ENCODE results near the gene EEFSEC.

The EEFSEC gene, protein sequence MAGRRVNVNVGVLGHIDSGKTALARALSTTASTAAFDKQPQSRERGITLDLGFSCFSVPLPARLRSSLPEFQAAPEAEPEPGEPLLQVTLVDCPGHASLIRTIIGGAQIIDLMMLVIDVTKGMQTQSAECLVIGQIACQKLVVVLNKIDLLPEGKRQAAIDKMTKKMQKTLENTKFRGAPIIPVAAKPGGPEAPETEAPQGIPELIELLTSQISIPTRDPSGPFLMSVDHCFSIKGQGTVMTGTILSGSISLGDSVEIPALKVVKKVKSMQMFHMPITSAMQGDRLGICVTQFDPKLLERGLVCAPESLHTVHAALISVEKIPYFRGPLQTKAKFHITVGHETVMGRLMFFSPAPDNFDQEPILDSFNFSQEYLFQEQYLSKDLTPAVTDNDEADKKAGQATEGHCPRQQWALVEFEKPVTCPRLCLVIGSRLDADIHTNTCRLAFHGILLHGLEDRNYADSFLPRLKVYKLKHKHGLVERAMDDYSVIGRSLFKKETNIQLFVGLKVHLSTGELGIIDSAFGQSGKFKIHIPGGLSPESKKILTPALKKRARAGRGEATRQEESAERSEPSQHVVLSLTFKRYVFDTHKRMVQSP
- 12.2 to 17.0 (median 15.1) reads per million in 3 experiments for total RNA-seq

DNA sequence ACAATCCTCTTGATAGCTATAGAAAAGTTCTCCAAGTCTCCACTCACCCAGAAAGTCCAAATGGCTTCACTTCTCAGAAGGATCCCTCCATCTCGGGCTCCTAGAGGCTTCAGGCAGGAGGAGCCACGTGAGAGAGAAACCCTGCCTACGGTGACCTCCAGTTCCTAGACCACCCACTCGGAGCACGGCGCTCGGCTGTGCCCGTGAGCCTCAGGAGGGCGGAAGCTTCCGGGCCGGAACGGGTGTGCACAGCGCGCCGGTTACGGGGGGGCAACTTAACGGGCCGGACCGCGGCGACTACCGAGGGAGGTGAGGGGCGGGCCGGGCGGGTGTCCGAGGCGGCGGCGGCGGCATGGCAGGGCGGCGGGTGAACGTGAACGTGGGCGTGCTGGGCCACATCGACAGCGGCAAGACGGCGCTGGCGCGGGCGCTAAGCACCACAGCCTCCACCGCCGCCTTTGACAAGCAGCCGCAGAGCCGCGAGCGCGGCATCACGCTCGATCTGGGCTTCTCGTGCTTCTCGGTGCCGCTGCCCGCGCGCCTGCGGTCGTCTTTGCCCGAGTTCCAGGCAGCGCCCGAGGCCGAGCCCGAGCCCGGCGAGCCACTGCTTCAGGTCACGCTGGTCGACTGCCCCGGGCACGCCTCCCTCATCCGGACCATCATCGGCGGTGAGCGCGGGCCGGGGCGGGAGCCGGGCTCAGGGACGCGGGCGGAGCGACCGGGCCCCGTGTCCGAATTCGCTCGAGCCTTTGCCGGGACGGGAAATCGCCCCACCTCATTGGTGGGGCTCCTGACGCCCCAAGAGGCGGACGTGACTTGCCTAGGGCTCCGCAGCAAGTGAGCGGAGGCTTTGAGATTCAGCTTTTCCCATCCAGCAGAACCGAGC, at the start of gene EEFSEC:
Gene EEFSEC (plus strand): TSS at position 326 of the 886 bp plus-strand sequence. CDS start 27 bp downstream, at position 353.
- peak; percentile 78 for DNase-seq

DNA sequence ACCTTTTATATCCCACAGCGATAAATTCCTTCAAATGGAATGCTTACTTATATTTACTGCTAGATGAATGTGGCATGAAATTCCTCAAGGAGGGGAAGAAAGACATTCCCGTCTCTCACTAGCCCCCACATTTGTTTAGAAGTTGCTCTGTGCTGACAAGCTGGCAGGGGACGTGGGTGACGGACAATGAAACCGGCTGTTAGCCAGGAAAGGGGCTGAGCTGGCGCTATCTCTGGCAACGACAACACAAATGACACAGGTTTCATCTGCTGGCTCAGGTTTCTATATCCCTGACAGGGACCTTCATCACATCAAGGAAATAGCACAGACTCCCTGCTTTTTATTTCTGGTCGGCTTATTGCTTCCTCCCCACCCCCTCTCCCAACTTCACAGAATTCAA, 45.4 kb upstream of the EEFSEC start:
- no peak for DNase-seq

DNA sequence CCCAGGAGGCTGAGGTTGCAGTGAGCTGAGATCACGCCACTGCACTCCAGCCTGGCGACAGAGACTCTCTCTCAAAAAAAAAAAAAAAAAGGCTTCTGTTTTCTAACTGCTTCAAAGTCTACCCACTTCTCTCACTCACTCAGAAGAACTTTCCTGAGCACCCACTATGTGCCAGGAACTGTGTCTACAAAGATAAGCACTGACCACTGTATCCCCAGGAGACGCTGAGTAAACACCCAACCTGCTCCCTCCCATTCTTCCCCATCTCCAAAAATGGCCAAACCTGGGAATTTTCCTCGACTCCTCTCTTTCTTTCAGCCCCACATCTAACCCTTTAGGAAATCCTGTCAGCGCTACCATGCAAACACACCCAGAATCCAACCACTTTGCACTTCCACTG, 42.1 kb upstream of the EEFSEC start:
- DNase-seq: no peak

DNA sequence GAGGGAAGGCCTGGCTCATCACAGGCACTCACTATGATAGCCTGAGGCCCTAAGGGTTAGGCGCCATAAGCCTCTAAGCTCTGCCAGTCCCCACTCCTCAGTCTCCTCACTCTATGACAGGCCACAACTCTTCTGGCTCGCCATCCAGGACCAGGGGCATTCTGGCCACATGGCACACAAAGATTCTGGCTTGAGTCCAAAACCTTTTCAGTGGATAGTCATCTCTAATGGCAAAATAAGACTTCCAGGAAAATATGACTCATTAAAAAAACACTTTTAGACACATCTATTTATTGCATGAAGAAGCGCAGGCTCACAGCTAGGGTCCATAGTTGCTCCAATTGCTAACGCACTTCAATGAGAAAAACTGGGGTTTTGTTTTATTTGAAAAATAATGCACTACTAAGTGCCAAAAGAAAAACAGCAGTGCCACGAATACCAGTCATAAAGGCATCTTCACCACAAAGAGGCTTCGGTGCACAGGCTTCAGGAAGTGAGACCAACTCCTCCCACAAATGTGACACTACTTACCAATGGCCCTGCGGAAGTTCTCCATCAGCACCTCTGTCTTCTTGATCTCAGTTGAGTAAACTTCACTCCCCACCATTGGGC, 40.8 kb upstream of the EEFSEC start:
- peak; percentile 67 for DNase-seq

DNA sequence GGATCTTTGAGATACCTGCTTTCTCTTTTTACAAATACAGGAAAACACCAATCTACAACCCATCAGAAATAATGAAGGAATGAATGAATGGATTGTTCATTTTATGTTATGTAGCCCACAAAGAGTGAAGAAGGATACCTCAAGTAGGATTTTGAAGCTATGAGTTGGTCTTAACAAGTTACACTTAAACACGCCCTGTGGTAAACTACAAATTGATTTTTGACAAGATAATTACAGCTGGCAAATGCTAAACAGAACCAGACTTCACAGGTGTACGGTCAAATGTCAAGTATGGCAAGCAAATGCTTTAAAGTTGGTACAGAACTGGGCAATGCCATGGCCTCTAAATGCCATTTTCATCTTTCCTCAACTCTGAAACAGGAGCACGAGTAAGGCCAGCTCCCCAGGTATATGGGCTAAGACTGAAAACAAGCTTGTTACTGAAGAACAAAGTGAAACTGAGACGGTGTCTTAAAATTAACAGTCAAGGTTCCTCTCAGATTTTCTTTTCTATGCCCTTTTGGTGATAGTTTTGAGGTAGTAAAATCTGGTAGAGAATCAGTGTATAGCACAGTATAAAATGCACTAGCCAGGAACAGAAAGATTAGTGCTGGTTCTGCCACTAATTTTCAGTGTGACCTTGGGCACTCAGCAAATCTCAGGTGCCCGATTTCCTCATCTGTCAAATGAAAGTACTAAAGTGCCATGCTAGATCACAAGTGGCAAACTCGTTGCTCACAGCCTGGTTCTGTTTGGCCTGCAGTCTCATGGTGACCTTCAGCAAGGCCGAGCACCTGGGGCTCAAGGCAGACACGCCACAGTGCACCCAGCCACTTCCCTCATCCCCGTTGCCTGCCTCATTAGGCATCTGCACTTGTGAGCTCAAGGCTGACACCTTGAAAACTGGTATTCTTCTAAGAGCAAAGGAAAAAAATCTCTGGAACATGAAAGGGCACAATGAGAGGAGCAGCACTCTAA, 39.2 kb upstream of the EEFSEC start:
- DNase-seq: no peak

DNA sequence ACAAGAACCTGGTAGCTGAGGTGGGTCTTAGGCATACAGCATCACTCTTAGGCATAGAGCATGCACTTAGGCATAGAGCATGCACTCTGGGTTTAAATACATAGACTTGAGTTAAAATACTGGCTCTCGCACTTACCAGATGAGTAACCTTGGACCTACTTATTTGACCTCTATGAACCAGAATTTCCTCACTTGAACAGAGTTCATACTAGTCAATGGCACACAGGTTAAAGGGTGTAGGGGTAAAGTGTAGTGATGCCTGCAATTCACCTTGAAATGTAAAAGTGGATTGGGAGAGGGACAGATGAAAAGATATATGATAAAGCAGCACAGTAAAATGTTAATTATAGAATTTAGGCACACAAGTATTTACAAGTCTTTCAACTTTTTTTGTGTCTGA, 31.3 kb upstream of the EEFSEC start:
- DNase-seq: no peak

DNA sequence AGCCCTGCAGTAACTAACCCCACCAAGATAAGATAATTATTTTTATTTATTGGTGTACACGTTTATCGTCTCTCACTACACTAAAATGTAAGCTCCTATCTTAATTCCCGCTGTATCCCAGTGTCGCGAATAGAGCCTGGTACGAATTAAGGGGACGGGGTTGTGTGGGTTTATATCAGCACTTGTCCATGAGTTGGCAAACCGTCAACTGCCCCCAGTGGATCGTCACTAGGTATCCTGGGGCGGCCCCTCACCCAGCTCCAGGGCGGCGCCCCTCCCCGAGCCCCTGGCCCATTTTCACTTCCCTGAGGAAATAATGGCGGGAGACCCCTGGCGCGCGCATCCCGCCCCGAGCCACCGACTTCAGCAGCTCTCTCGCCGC, 30.1 kb upstream of the EEFSEC start:
- no peak for DNase-seq

DNA sequence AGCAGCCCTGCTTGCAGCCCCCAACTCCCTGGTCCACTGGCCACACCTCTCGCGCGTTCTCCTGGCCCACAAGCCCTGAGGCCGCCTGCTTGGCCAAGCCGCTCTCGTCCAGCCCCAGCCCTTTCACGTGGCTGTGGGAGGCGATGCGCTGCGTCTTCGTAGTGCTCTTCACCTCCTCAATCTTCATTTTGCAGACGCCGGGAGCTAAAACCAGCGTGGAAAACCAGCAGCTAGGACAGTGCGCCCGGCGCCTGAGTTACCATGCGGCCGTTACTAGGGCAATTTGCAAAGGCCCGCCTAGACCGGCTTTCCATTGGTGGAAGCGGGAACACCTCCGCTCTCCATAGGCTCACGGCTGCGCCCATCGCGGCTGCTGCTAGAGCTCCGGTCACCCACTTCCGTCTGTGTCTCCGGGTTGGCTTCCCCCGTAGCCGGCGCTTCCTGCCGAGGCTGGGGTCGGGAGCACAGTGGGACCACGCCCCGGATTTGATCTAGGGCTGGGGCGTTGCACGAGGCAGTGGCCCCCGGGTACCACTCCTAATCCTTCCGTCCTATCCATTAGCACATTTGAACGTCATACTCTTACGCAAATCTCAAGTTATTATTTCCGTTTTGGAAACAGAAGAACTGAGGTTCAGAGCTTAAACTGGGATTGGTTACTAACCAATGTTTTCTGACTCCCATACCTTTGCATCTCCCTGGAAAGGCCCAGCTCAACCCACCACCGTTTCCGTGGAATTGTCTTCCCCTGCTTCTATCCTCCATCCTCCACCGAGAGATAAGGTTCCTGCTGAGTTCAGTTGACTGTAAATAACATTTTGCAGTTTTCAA, 29.5 kb upstream of the EEFSEC start, which contains the start of gene RUVBL1:
Gene RUVBL1 (minus strand): TSS at position 275 of the 831 bp plus-strand sequence. CDS start 88 bp downstream, at position 187.
- DNase-seq: peak; percentile 99

DNA sequence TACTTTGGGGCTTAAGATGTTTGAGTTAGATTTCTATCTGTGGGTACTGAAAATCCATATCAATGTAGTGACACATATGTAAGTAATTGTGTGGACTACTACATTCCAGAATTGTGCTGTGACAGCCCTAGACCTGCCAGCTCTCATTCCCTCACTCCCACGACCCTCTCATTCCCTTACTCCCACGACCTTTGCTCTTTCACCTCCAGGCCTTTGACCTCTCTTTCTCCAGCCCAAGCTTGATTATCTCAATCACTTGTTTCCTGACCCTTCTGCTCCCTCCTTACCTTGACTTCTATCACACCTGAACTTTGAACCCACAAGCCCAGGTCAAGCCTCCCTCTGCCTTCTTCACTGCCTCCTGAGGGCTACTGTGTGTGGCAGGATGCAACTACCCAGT, 26.0 kb upstream of the EEFSEC start:
- no peak for DNase-seq

DNA sequence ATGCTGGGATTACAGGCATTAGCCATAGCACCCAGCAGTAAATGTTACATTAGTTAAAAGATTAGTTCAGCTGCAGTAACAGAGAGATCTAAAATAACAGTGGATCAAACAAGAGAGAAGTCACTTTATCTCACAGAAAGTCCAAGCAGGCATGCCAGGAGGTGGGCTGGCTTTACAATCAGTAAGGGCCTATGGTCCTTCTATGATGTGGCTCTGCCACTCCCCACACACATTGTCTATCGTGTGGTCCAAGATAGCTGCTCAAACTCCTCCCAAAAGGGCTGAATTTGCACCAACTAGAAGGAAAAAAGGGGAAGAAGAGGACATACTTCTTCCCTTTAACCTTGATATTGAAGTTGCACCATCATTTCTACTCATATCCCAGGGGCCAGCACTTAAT, 25.0 kb upstream of the EEFSEC start:
- DNase-seq: no peak

DNA sequence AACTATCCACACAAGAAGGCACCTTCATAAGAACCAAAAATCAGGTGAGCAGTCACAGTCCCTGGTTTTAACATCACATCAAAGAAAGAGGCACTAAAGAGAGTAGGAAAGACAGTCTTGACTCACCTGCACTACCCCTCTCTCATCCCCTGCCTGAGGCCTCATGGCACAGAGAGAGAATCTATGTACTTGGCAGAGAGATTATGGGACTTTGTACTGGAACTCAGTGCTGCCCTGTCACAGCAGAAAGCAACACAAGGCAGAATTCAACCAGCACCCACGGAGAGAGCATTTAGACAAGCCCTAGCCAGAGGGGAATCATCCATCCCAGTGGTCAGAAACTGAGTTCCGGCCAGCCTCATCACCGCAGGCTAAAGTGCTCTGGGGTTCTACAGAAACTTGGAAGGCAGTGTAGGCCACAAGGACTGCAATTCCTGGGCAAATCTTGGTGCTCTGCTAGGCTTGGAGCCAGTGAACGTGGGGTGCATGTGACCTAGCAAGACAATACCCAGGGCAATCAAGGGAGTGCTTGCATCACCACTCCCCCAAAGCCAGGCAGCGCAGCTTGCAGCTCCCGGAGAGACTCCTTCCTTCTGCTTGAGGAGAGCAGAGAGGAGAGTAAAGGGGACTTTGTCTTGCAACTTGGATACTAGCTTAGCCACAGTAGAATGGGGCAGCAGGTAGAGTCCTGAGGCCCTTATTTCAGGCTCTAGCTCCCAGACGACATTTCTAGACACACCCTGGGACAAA, 21.2 kb upstream of the EEFSEC start:
- DNase-seq: no peak

DNA sequence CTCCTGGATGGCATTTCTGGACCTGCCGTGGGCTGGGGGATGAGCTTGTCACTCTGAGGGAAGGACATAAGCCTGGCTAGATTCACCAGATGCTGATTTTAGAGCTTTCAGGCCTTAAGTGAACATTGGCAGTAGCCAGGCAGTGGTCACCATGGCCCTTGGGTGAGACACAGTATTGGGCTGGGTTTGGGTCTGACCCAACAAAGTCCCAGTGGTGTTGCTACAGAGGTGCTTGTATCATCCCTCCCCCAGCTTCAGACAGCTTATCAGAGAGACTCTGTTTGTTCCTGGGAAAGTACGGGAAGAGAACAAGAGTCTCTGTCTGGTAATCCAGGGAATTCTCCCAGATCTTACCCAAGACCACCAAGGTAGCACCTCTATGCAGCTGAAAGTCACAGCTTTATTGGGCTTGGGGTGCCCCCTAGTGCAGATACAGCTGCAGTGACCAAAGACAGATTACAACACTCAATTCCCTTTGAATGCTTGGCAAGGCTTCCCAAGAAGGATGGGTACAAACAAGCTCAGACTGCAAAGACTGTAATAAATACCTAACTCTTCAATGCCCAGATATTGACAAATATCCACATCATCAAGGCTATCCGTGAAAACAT, 19.9 kb upstream of the EEFSEC start:
- peak; percentile 37 for DNase-seq

DNA sequence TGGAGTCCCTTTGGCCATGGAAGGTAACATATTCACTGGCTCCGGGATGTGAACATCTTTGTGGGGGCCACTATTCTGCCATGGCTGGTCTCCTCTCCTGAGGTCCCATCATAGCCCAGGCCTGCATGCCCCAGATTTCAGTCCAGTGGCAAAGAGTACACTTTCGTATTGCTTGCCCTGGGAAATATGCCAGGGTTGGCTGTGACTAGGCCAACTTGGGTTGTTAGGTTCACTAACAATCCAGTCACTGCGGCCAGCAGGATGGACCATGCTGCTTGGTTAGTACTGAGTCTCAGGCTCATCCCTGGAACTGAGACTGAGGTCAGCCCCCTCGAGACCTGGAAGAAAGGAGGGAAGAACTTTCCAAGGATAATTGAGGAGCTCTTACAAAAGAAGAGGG, 9.8 kb upstream of the EEFSEC start:
- DNase-seq: no peak

DNA sequence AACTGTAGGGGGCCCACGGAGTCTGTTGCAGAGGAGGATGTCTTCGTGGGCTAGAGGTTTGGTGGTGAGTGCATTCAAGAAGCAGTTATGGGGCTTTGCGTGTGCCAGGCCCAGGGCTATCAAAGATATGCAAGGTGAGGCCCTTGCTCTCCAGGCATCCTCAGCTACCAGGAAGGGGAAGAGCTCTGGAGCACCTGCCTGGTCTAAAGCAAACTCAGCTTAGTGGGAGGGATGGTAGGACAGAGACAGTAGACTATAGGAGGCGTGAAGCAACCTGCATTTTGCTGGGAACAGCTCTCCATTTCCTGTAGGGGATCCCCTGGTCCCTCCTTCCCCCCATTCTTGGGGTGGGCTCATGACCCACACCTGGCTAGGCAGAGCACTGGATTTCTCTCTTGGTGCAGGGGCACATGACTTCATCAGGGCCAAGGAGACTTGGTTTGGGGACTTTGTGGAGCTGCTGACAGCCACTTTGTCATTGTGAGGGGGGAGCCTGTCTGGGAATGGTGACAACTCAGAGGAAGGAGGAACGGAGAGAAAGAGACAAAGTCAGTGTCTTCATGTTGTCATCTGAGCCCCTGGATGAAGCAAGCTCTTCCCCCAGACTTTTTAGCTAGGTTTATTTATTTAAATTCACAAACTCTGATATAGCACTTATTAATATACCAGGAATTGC, 8.6 kb upstream of the EEFSEC start:
- no peak for DNase-seq

DNA sequence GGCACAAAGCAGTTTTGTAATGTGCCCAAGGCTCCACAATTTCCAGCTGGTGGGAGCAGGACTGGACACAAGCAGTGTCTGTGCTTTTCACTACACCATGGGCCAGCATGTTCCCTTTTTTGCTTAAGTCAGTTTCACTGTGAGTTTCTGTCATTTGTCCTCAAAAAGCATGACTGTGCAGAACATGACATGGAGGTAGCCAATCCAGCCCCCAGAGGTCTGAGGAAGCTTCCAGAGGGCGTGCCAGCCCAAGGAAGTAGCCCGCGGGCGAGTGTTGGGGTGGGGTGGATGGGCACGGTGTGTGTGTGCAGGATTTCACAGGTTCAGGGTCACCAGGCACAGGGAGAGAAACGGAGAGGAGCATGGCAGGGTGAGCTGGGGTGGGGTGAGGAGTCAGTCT, 8.0 kb upstream of the EEFSEC start:
- DNase-seq: no peak

DNA sequence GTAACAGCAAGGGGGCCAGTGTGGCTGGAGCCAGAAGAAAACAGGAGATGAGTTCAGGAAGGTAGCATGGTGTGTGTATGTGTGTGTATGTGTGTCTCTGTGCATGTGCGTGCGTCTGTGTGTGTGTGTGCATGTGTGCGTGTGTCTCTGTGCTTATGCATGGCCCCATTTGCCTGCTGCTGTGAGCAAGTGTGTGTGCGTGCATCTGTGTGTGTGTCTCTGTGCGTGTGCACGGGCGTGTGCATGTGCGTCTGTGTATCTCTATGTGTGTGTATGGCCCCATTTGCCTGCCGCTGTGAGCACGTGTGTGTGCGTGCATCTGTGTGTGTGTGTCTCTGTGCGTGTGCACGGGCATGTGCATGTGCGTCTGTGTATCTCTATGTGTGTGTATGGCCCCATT, 7.1 kb upstream of the EEFSEC start:
- no peak for DNase-seq

DNA sequence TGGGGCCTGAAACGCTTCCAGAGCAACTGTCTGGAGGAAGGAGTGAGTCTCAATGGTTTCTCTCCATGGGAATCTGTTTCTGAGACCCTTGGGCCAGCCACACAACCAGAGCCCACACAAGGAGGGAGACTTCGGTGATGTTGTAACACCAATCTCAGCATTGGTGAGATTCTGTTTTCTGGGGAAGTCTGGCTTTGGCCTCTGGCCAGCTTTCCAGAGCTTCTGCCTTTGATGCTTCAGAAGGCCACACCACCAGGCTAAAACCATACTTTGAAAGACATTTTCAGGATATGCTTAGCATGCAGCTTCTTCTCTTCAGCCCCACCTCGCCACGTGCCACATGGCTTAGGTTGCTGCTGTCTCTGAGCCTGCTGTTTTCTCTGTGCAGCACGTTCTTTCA, 3.6 kb upstream of the EEFSEC start:
- no peak for DNase-seq

DNA sequence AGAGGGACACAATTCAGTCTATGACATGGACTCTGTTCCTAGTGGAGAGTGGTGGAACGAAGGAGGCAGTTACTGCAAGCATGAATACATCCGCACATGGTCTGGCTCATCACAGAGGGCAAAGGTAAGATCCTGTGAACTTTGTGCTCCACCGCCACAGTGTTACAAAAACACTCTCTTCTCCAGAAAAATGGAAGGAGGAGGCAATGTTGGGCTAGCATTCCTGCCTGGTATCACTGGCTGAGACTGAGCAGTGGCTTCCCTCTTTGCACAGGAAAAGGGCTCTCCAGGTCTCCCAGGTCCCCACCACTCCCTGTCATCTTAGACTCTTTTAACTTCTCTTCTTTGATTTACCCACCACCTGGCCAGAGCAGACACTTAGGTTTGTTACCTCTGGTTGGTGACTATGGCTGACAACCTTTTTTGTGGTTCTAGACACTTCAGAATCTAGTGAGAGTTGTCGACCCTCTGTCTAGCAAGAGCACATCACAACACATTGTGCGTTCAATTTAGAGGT, 1.5 kb upstream of the EEFSEC start:
- no peak for DNase-seq
